NCI-H2171 treated with DMSO at 0.1 percent for 48 hours (cell line): Measurements from ENCODE around the gene NOM1.

Source experiments
- DNase-seq: peaks from one replicate; lab custom pipeline; 2025; lab: John Stamatoyannopoulos, UW

The NOM1 gene

GRCh38 chr7:157004521-157005455 lies 55.3 kb downstream of the NOM1 start:
- DNase-seq, result no peak

GRCh38 chr7:157005456-157006204 lies 56.1 kb downstream of the NOM1 start:
- no peak for DNase-seq

- no peak for DNase-seq
Measured at GRCh38 chr7:157006205-157006747, 56.8 kb downstream of the NOM1 start.

- no peak for DNase-seq
Measured at GRCh38 chr7:157006829-157007469, 57.4 kb downstream of the NOM1 start.

GRCh38 chr7:157007470-157008066 lies 58.1 kb downstream of the NOM1 start:
- no peak for DNase-seq

- DNase-seq, result no peak
Measured at GRCh38 chr7:157008206-157009169, 59.0 kb downstream of the NOM1 start.

- DNase-seq, result no peak
Measured at GRCh38 chr7:157009170-157009777, 59.8 kb downstream of the NOM1 start.

- no peak for DNase-seq
Measured at GRCh38 chr7:157009778-157010587, 60.5 kb downstream of the NOM1 start.

- DNase-seq, result peak; percentile 86
Measured at GRCh38 chr7:157010588-157011332, 61.2 kb downstream of the NOM1 start, which contains the start of gene MNX1. TSS of gene MNX1 (minus strand) at chr7:157010663. CDS start at chr7:157010350, 313 bp downstream.

GRCh38 chr7:157011333-157012112 lies 62.0 kb downstream of the NOM1 start:
- peak; percentile 37 for DNase-seq

- no peak for DNase-seq
Measured at GRCh38 chr7:157012113-157012547, 62.6 kb downstream of the NOM1 start.

GRCh38 chr7:157013101-157013500 lies 63.6 kb downstream of the NOM1 start:
- DNase-seq, result no peak

- DNase-seq, result no peak
Measured at GRCh38 chr7:157013602-157014549, 64.4 kb downstream of the NOM1 start.

GRCh38 chr7:157014635-157015555 lies 65.4 kb downstream of the NOM1 start:
- no peak for DNase-seq

GRCh38 chr7:157016024-157016351 lies 66.5 kb downstream of the NOM1 start:
- no peak for DNase-seq
